ENCODE measurements around the gene WDR44. TPM values are rescaled to one million over a fixed set of nuclear protein-coding genes. Genes with fewer than 3 reads are reported as not detected.

WDR44 gene
- total RNA-seq, 1 donor from 2014 or later = 5.9 TPM

GRCh38 chrX:118352566-118352965 is 6.7 kb downstream of the WDR44 start:
- no peak for TF ChIP-seq CTCF (IDR thresholded peaks at IDR 0.05)
- Histone ChIP-seq H3K36me3 (no peaks in the 10 kb centered on the region), H3K4me1 (peaks cover 3 to 4% of the 10 kb centered on the region in 2 donors), H3K9me3 (no peaks in the 10 kb centered on the region), H3K4me3 (no peak overlapping the region), H3K27ac (peak overlapping the region in 1 of 2 donors; percentile 29), H3K27me3 (no peaks in the 10 kb centered on the region)
- intact Hi-C loops (cut with DNase I) = no loop called here
- DNase-seq (ENCODE audit: low spot score in 2 of 2) = no peak

- peaks cover 3 to 4% of the 10 kb centered on the region in 2 donors for H3K4me1 ChIP-seq
- no peaks in the 10 kb centered on the region for H3K36me3 ChIP-seq
- no peaks in the 10 kb centered on the region for H3K9me3 ChIP-seq
- no peaks in the 10 kb centered on the region for H3K27me3 ChIP-seq
- no peak overlapping the region for H3K27ac ChIP-seq
- no peak for TF ChIP-seq CTCF (IDR thresholded peaks at IDR 0.05)
- intact Hi-C loops (cut with DNase I) = no loop called here
- no peak overlapping the region for H3K4me3 ChIP-seq
- no peak for DNase-seq (ENCODE audit: low spot score in 2 of 2)
Observed at GRCh38 chrX:118353081-118353850, 7.4 kb downstream of the WDR44 start.

- Histone ChIP-seq H3K36me3 (no peaks in the 10 kb centered on the region), H3K4me3 (no peak overlapping the region), H3K4me1 (peaks cover 0 to 4% of the 10 kb centered on the region in 2 donors), H3K27ac (no peak overlapping the region), H3K27me3 (no peaks in the 10 kb centered on the region), H3K9me3 (no peaks in the 10 kb centered on the region)
- TF ChIP-seq CTCF (IDR thresholded peaks at IDR 0.05) = no peak
- intact Hi-C loops (cut with DNase I) = no loop called here
- no peak for DNase-seq (ENCODE audit: low spot score in 2 of 2)
Observed at GRCh38 chrX:118355225-118355920, 9.5 kb downstream of the WDR44 start.

- peaks cover 0 to 4% of the 10 kb centered on the region in 2 donors for H3K4me1 ChIP-seq
- no peak for TF ChIP-seq CTCF (IDR thresholded peaks at IDR 0.05)
- H3K27me3 ChIP-seq = no peaks in the 10 kb centered on the region
- H3K9me3 ChIP-seq = no peaks in the 10 kb centered on the region
- no peak overlapping the region for H3K27ac ChIP-seq
- DNase-seq (ENCODE audit: low spot score in 2 of 2) = no peak
- intact Hi-C loops (cut with DNase I) = no loop called here
- no peaks in the 10 kb centered on the region for H3K36me3 ChIP-seq
- H3K4me3 ChIP-seq = no peak overlapping the region
Observed at GRCh38 chrX:118356154-118356701, 10.3 kb downstream of the WDR44 start.

- Histone ChIP-seq H3K27me3 (no peaks in the 10 kb centered on the region), H3K9me3 (no peaks in the 10 kb centered on the region), H3K4me3 (no peak overlapping the region), H3K36me3 (no peaks in the 10 kb centered on the region), H3K27ac (no peak overlapping the region), H3K4me1 (no peaks in the 10 kb centered on the region)
- DNase-seq (ENCODE audit: low spot score in 2 of 2) = no peak
- intact Hi-C loops (cut with DNase I) = no loop called here
- TF ChIP-seq CTCF (IDR thresholded peaks at IDR 0.05) = no peak
Observed at GRCh38 chrX:118360429-118361125, 14.7 kb downstream of the WDR44 start.

Measured in ascending aorta (tissue), 2 donors.